ENCODE measurements around the gene CKB.

CKB gene

GRCh38 chr14:103550451-103551337 lies 28.1 kb upstream of the CKB start:
- DNase-seq (ENCODE audit: insufficient read length, low spot score) (no peak), FAIRE-seq (no peak)

GRCh38 chr14:103549361-103550311 lies 27.0 kb upstream of the CKB start:
- DNase-seq (ENCODE audit: insufficient read length, low spot score) = no peak
- FAIRE-seq = no peak

- FAIRE-seq = no peak
- DNase-seq (ENCODE audit: insufficient read length, low spot score) = no peak
Measured at GRCh38 chr14:103548463-103549351, 26.1 kb upstream of the CKB start.

GRCh38 chr14:103547941-103548462 lies 25.4 kb upstream of the CKB start:
- FAIRE-seq = no peak
- DNase-seq (ENCODE audit: insufficient read length, low spot score) = no peak

DNA sequence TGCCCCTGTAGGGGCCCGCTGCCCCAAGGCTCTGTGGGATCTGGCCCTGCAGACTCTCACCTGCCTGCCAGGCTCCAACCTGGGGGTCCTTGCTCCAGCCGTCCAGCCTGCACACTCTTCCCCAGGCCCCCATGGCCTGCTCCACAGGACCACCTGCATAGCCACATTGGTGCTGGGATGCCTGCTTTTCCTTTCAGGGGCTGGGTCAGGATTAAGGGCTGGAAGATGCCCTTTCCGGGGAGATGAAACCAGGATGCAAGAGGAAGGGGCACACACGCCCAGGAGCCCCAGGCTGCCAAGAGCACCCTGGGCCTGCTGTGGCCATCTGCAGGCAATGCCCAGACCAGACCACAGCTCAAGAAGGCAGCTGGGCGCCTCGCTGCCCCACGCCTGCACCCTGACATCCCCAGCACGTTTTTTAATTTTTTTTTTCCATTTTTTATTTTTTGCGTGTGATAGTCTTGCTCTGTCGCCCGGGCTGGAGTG lies 24.9 kb upstream of the CKB start:
- DNase-seq (ENCODE audit: insufficient read length, low spot score) = no peak
- FAIRE-seq = no peak

DNA sequence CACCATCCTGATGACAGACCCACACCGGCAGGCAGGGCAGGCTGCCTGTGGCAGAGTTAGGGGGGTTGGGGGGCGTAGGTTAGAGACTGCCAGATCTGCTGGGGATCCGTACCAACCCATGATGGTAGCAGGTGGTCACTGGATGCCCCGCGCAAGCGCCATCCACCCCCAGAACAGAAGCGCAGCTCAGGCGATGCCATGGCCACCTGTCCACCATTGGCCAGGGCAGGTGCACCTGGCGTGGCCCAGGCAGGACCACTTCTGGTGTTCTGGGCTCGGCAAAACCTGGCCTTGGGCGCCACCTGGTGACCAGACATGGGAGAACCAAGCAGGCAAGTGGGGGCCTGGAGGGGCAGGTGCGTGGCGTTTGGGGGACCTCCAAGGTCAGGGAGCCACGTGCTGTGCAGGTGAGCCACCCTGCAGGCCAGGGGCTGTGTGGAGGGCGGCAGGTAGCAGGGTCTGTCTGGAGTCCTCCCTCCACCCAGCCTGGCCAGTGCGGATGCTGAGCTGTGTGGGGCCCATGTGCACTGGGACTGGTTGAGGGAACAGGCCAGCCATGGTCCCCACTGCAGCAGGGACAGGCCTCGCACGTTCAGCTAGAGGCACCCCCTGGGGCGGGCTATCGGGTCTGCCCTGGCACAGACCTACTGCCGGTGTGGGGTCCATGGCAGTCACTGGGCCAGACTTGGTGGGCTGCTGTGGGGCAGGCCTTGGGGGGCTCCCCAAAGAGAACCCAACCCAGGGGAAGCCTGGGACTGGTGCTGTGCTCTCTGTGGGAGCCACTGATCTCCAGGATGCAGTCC lies 24.2 kb upstream of the CKB start:
- FAIRE-seq = peak; percentile 84

GRCh38 chr14:103545915-103546651 lies 23.5 kb upstream of the CKB start:
- no peak for DNase-seq (ENCODE audit: insufficient read length, low spot score)
- no peak for FAIRE-seq

More for the DNA sequence above, 24.2 kb upstream of the CKB start:
- peak; percentile 98 for DNase-seq (ENCODE audit: insufficient read length, low spot score)

DNA sequence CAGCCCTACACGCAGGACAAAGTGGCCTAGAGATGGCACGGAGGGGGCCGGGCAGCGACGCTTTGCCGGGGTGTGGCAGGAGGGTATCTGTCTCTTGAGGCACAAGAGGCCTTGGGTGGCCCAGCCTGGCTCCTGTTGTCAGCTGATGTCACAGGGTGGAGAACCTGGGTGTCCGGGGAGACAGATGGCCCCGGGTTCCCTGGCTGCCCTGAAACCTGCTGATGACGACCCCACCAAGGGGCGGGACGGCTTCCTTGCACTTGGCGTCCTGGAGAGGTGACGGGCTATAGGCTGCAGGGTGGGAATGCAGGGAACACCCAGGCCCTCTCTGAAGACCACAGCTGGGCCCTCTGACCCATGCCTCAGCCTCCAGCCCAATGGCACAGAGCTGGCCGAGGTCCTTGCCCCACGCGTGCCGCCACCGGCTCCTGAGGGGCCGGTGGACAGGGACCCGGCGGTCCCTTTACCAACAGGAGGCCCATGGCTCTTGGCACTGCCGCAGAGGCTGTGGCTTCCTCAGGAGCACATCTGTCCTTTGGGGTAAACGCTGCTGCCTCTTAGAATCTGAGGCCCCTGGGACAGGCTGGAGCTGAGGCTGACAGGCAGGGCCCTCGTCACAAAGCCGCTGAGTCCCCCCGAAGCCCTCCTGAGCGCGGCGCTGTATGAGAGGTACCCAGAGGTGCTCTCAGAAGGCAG lies 22.7 kb upstream of the CKB start:
- FAIRE-seq (no peak), DNase-seq (ENCODE audit: insufficient read length, low spot score) (no peak)

DNA sequence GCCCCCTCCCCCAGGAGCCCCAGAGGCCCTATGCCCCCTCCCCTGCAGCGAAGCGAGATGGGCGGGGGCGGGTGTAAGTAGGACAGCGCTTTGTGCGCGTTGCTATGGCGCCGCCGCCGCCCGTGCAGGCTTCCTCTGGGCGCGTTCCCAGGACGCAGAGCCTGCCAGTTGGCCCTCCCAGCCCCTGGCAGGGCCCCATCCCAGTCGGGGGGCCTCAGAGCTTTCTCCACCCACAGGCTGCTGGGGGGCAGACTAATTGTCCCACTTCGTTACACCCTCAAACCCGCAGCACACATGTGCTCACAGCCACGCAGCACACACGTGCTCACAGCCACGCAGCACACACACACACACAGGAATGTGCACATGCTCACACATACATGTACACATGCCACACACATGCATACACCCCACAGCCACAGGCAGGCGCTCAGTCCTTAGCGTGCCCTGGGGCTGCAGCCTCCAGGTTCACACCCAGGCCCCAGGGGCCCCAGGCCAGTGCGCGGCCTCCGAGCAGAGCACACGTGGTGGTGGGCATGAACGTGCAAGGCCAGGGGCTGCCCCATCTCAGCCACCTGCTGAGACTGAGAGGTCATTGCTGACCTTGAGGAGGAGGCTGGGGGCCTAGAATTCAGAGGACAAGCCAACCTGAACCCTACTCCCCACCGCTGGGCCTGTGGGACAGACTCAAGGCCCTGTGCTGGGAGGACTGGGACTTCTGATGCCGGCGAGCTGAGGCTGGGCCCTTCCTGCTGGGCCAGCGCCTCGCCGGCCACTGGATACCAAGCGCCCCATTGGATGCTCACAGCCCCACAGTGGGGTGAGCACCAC lies 22.0 kb upstream of the CKB start:
- no peak for DNase-seq (ENCODE audit: insufficient read length, low spot score)
- no peak for FAIRE-seq

- FAIRE-seq (no peak), DNase-seq (ENCODE audit: insufficient read length, low spot score) (no peak)
Measured at GRCh38 chr14:103543721-103544387, 21.2 kb upstream of the CKB start.

GRCh38 chr14:103543140-103543539 lies 20.5 kb upstream of the CKB start:
- no peak for DNase-seq (ENCODE audit: insufficient read length, low spot score)
- FAIRE-seq = no peak

DNA sequence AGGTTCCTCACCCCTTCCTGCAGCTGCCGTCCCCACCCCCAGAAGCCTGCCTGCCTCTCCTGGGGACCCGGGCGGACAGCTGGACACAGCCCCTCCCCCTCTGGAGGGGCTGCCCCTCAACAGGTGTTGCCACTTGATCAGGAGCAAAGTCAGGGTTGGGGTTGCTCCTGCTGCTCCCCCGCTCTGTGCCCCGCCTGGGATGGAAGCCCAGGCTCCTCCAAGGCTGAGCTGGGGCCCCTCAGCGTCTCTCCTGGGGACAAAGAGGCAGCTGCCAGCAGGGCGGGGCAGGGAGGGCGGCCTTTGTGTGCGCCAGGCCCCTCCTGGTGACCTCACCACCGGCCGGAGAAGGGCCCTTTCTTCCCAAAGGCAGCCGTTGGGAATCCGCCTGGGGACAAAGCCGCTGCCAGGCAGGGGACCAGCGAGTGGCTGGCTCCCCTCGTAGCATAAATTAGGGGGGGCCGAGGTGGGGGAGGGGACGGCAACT lies 20.0 kb upstream of the CKB start:
- DNase-seq (ENCODE audit: insufficient read length, low spot score) (no peak), FAIRE-seq (no peak)

DNA sequence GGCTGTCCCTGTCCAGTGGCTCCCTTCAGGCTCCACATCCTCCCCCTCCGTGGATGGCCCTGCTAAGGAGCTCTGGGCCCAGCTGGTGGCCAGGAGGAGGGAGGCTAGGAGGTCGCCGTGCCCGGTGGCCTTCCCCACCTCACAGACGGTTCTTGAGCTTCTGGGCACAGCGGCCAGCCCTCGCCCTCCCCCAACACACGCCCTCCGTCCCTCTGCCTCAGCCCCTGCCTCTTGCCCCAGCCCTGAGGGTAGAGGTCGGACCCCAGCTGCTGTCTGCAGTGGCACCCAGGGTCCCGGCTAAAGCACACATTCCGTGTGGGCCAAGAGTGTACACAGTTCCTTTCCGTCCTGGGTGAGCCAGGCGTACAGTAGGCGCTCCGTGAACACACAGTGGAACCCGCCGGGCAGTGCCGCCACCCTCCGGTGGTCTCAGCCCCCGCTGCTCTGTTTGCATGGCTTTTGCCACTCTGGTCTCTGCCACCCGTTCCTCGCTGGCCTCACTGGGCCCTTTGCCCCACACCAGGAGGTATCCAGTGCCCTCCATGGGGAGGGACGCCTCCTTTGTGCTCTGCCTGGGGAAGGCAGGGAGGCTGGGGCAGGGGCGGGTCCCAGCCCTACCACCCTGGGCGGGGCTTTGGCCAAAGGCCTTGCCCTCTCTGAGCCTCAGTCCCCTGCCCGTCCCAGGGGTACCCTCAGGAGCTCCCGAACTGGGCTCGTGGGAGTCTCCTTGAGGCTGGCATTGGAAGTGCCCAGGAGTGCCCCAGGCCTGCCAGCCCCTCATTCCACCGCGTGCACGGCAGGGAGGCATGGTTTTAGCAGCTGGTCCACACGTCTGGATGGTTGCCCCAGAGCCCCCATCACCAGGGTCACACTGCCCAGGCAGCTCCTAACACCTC lies 19.3 kb upstream of the CKB start:
- FAIRE-seq (no peak), DNase-seq (ENCODE audit: insufficient read length, low spot score) (no peak)

GRCh38 chr14:103540821-103541708 lies 18.4 kb upstream of the CKB start:
- DNase-seq (ENCODE audit: insufficient read length, low spot score) = no peak
- FAIRE-seq = no peak

All from GM19239 (cell line).